ENCODE measurements around the gene SLC4A4. TPM values are rescaled to one million over a fixed set of nuclear protein-coding genes. Genes with fewer than 3 reads are reported as not detected.
A peak's percentile ranks its signal among the peaks of the same experiment; 100 is the strongest.

The SLC4A4 gene
- total and polyA plus RNA-seq, 12 donors: 1.3 to 34.5 (median 25.1) TPM

DNA sequence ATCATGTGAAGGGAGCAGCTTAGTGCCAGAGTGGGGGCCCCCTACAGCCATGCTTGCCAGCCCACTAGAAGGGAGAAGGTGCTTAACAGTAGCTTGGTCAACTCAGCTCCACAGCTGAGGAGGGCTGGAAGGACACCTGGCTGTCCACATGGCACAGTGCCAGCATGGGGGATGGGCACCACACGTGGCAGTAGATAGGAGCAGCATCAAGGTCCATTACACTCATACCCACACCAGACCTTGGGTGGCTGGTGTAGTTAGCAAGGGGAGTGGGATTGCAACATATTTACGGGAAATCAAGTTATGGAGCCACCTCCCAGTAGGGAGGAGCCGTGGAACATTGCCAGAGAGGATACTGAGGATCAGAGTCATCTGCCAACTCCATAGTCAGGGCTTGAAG is 37.9 kb upstream of the SLC4A4 start:
- H3K27ac ChIP-seq: no peak overlapping the region
- DNase-seq (no peak), ATAC-seq (peak in 3 of 8 donors; percentile 29 to 63 (median 43))
- no peaks in the 10 kb centered on the region for H3K36me3 ChIP-seq
- no peaks in the 10 kb centered on the region for H3K9me3 ChIP-seq
- no peak overlapping the region for H3K4me3 ChIP-seq
- H3K4me1 ChIP-seq: peaks cover 0 to 20% (median 3%) of the 10 kb centered on the region in 9 donors
- WGBS, 2 donors: 53 to 60% methylated on average over 3 of the region's 3 CpGs
- TF ChIP-seq, protein P1, sequence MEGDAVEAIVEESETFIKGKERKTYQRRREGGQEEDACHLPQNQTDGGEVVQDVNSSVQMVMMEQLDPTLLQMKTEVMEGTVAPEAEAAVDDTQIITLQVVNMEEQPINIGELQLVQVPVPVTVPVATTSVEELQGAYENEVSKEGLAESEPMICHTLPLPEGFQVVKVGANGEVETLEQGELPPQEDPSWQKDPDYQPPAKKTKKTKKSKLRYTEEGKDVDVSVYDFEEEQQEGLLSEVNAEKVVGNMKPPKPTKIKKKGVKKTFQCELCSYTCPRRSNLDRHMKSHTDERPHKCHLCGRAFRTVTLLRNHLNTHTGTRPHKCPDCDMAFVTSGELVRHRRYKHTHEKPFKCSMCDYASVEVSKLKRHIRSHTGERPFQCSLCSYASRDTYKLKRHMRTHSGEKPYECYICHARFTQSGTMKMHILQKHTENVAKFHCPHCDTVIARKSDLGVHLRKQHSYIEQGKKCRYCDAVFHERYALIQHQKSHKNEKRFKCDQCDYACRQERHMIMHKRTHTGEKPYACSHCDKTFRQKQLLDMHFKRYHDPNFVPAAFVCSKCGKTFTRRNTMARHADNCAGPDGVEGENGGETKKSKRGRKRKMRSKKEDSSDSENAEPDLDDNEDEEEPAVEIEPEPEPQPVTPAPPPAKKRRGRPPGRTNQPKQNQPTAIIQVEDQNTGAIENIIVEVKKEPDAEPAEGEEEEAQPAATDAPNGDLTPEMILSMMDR (IDR thresholded peaks at IDR 0.05): no peak
- intact Hi-C loops (cut with DNase I): no loop called here
- no peaks in the 10 kb centered on the region for H3K27me3 ChIP-seq

GRCh38 chr4:71303287-71303686 is 35.5 kb upstream of the SLC4A4 start:
- DNase-seq: no peak
- no peaks in the 10 kb centered on the region for H3K27me3 ChIP-seq
- no peak overlapping the region for H3K27ac ChIP-seq
- H3K4me3 ChIP-seq: no peak overlapping the region
- H3K9me3 ChIP-seq: no peaks in the 10 kb centered on the region
- TF ChIP-seq, protein P1 (IDR thresholded peaks at IDR 0.05): no peak
- peaks cover 0 to 7% (median 0%) of the 10 kb centered on the region in 9 donors for H3K4me1 ChIP-seq
- no peaks in the 10 kb centered on the region for H3K36me3 ChIP-seq
- ATAC-seq: no peak
- 79 to 81% methylated on average over 1 of the region's 1 CpG for WGBS, 2 donors
- intact Hi-C loops (cut with DNase I): no loop called here

DNA sequence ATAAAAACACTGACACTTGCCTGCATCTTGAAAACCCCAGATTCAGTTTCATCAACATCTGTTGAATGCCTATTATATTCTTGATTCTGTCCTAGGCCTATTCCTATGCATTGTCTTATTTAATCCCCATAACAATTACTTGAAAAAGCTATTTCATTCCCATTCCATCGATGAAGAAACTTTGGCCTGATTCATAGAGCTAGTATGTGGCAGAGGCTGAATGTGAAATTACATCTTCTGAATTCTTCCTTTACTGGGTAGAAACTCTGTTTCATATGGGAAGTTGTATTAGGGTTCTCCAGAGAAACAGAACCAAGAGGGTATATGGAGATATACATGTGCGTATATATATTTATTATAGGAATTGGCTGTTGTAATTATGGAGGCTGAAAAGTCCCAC is 35.0 kb upstream of the SLC4A4 start:
- no peak overlapping the region for H3K27ac ChIP-seq
- DNase-seq: no peak
- H3K9me3 ChIP-seq: no peaks in the 10 kb centered on the region
- TF ChIP-seq, protein P1 (IDR thresholded peaks at IDR 0.05): no peak
- H3K36me3 ChIP-seq: no peaks in the 10 kb centered on the region
- WGBS, 2 donors: 87 to 95% methylated on average over 2 of the region's 2 CpGs
- H3K4me3 ChIP-seq: no peak overlapping the region
- ATAC-seq: no peak
- H3K4me1 ChIP-seq: peaks cover 0 to 7% (median 0%) of the 10 kb centered on the region in 9 donors
- intact Hi-C loops (cut with DNase I): no loop called here
- H3K27me3 ChIP-seq: no peaks in the 10 kb centered on the region

DNA sequence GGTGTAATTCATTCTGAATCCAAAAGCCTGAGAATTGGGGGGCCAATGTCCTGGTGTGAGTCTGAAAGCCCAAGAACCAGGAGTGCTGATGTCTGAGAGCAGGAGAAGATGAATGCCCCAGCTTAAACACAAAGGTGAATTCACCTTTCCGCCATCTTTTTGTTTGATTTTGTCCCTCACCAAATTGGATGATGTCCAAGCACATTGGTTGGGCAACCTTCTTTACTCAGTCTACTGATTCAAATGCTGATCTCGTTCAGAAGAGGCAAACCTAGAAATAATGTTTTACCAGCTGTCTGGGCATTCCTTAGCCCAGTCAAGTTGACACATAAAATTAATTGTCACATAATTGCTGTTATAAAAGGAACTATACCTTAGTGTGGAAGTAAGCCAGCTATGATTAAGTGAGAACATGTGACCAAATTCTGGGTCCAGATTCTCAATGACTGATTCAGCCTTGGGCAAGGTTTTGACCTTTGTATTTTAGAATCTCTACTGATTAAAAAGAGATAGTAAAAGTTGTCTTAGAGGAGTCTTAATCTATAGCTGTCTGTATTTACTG is 34.5 kb upstream of the SLC4A4 start:
- 84 to 85% methylated on average over 2 of the region's 2 CpGs for WGBS, 2 donors
- Histone ChIP-seq H3K27ac (no peak overlapping the region), H3K4me1 (peaks cover 0 to 7% (median 0%) of the 10 kb centered on the region in 9 donors), H3K36me3 (no peaks in the 10 kb centered on the region), H3K4me3 (no peak overlapping the region), H3K9me3 (no peaks in the 10 kb centered on the region), H3K27me3 (no peaks in the 10 kb centered on the region)
- no peak for ATAC-seq
- TF ChIP-seq, protein P1 (IDR thresholded peaks at IDR 0.05): no peak
- no peak for DNase-seq
- intact Hi-C loops (cut with DNase I): no loop called here

Measured in heart right ventricle (tissue), 16 donors.